Measurements from ENCODE around the gene NEUROG1. TPM values are rescaled to one million over a fixed set of nuclear protein-coding genes. Genes with fewer than 3 reads are reported as not detected.

Gene NEUROG1
- total RNA-seq, 1 experiment from 2014 or later = not detected

GRCh38 chr5:135521964-135522363 is 13.8 kb downstream of the NEUROG1 start:
- Histone ChIP-seq H3K4me1 (ENCODE audit: low read length) (no peaks in the 10 kb centered on the region), H3K36me3 (ENCODE audit: insufficient read depth, low read length) (no peaks in the 10 kb centered on the region), H3K9me3 (ENCODE audit: low read length) (no peaks in the 10 kb centered on the region), H3K9me2 (replicated peaks; ENCODE audit: insufficient read depth, low read length) (no peaks in the 10 kb centered on the region), H3K4me3 (ENCODE audit: low read length) (no peak overlapping the region), H3K79me2 (ENCODE audit: low read length) (no peaks in the 10 kb centered on the region), H3K4me2 (ENCODE audit: low read depth, low read length, poor library complexity, severe bottlenecking) (no peak overlapping the region), H2AFZ (ENCODE audit: low read length) (no peak overlapping the region), H3K27me3 (ENCODE audit: low read length) (peaks cover 3% of the 10 kb centered on the region; the same call in 1 of the 2 replicates), H3K9ac (ENCODE audit: low read length) (no peak overlapping the region), H3K27ac (ENCODE audit: low read length) (no peak overlapping the region), H4K20me1 (ENCODE audit: insufficient read depth, low read depth, low read length) (no peaks in the 10 kb centered on the region)
- no peak for DNase-seq

GRCh38 chr5:135517631-135518030 is 18.1 kb downstream of the NEUROG1 start:
- H3K9ac ChIP-seq (ENCODE audit: low read length) = no peak overlapping the region
- H2AFZ ChIP-seq (ENCODE audit: low read length) = no peak overlapping the region
- H3K4me1 ChIP-seq (ENCODE audit: low read length) = no peaks in the 10 kb centered on the region
- H3K9me3 ChIP-seq (ENCODE audit: low read length) = no peaks in the 10 kb centered on the region
- no peaks in the 10 kb centered on the region for H4K20me1 ChIP-seq (ENCODE audit: insufficient read depth, low read depth, low read length)
- H3K4me3 ChIP-seq (ENCODE audit: low read length) = no peak overlapping the region
- H3K27ac ChIP-seq (ENCODE audit: low read length) = no peak overlapping the region
- no peaks in the 10 kb centered on the region for H3K9me2 ChIP-seq (replicated peaks; ENCODE audit: insufficient read depth, low read length)
- DNase-seq = no peak
- H3K27me3 ChIP-seq (ENCODE audit: low read length) = no peaks in the 10 kb centered on the region; the same call in 1 of the 2 replicates
- H3K36me3 ChIP-seq (ENCODE audit: insufficient read depth, low read length) = no peaks in the 10 kb centered on the region
- H3K4me2 ChIP-seq (ENCODE audit: low read depth, low read length, poor library complexity, severe bottlenecking) = no peak overlapping the region
- H3K79me2 ChIP-seq (ENCODE audit: low read length) = no peaks in the 10 kb centered on the region

DNA sequence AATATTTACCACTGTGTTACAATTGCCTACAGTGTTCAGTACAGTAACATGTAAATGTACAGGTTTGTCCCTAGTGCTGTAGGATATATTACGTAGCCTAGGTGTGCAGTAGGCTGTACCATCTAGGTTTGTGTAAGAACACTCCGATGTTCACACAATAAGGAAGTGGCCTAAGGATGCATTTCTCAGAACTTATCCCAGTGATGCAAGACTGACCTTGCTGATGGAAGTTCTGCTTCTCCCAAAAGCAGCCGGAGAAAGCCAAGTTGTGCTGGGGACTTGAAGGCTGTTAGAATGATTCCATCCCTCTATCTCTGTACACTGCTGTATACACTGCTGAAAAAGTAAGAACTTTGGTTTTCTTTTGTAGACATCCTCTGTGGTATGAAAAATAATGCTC is 21.6 kb downstream of the NEUROG1 start:
- no peak overlapping the region for H3K27ac ChIP-seq (ENCODE audit: low read length)
- no peaks in the 10 kb centered on the region for H3K36me3 ChIP-seq (ENCODE audit: insufficient read depth, low read length)
- no peaks in the 10 kb centered on the region for H3K27me3 ChIP-seq (ENCODE audit: low read length)
- H3K4me2 ChIP-seq (ENCODE audit: low read depth, low read length, poor library complexity, severe bottlenecking) = no peak overlapping the region
- H3K4me1 ChIP-seq (ENCODE audit: low read length) = no peaks in the 10 kb centered on the region
- no peaks in the 10 kb centered on the region for H3K9me2 ChIP-seq (replicated peaks; ENCODE audit: insufficient read depth, low read length)
- H2AFZ ChIP-seq (ENCODE audit: low read length) = no peak overlapping the region
- no peaks in the 10 kb centered on the region for H4K20me1 ChIP-seq (ENCODE audit: insufficient read depth, low read depth, low read length)
- no peak for DNase-seq
- H3K79me2 ChIP-seq (ENCODE audit: low read length) = no peaks in the 10 kb centered on the region
- H3K9me3 ChIP-seq (ENCODE audit: low read length) = no peaks in the 10 kb centered on the region
- H3K4me3 ChIP-seq (ENCODE audit: low read length) = no peak overlapping the region
- H3K9ac ChIP-seq (ENCODE audit: low read length) = no peak overlapping the region

DNA sequence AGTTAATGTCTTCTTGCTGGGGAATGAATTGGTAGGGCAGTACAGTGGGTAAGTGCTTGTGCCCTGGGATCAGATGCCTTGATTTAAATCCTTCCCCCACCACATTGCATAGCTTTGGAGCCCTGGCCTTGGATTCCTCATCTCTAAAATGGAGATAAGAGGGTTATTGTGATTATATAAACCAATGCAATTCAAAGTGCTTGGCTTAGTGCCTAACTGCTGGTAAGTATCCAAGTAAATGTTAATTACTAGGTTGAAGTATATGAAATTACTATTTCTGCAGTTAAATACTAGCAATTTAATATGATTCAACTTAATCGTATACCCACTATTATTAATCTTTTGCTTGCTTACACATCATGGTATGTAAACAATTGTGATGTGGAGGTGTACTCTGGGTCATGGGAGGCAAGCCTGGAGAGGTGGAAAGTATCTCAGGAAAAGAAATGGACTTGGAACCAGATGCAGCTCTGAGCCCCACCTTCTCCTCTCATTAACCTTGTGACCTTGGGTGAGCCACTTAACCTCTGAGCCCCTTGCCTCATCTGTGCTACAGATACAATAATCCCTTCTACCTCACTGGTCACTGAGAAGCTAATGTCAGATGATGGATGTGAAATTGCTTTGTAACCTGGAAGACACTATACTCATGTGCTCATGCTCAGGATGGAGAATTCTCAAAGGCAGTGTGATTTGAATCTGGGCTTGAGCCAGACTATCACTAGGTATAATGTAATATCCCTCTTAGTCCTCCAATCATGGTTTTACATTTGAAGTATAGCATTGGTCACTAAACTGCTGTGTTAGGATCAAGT is 23.8 kb downstream of the NEUROG1 start:
- H4K20me1 ChIP-seq (ENCODE audit: insufficient read depth, low read depth, low read length) = no peaks in the 10 kb centered on the region
- H3K27me3 ChIP-seq (ENCODE audit: low read length) = no peaks in the 10 kb centered on the region
- H2AFZ ChIP-seq (ENCODE audit: low read length) = no peak overlapping the region
- H3K4me2 ChIP-seq (ENCODE audit: low read depth, low read length, poor library complexity, severe bottlenecking) = no peak overlapping the region
- H3K9ac ChIP-seq (ENCODE audit: low read length) = no peak overlapping the region
- H3K9me3 ChIP-seq (ENCODE audit: low read length) = no peaks in the 10 kb centered on the region
- H3K79me2 ChIP-seq (ENCODE audit: low read length) = no peaks in the 10 kb centered on the region
- H3K4me1 ChIP-seq (ENCODE audit: low read length) = no peaks in the 10 kb centered on the region
- H3K27ac ChIP-seq (ENCODE audit: low read length) = no peak overlapping the region
- no peak for DNase-seq
- no peak overlapping the region for H3K4me3 ChIP-seq (ENCODE audit: low read length)
- H3K9me2 ChIP-seq (replicated peaks; ENCODE audit: insufficient read depth, low read length) = no peaks in the 10 kb centered on the region
- no peaks in the 10 kb centered on the region for H3K36me3 ChIP-seq (ENCODE audit: insufficient read depth, low read length)

DNA sequence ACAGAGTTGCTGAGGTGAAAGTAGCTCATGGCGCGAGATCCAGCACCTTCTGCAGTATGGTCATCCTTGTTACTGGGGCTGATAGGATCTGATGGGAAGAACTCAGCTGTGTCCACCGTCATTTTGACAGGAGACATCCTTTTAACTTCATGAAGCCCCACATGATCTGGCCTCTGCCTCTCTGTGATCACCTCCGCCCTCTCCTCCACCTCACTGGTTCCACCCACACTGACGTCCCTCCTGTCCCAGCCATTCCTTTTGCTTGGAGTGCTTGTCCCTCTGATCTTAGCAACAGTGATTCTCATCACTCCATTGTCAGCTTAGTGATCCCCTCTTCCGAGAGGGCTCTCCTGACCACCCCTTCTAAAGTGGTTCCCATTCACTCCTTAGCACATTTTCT is 25.8 kb downstream of the NEUROG1 start:
- H3K36me3 ChIP-seq (ENCODE audit: insufficient read depth, low read length) = no peaks in the 10 kb centered on the region
- no peak overlapping the region for H3K4me2 ChIP-seq (ENCODE audit: low read depth, low read length, poor library complexity, severe bottlenecking)
- no peaks in the 10 kb centered on the region for H3K9me3 ChIP-seq (ENCODE audit: low read length)
- H3K4me3 ChIP-seq (ENCODE audit: low read length) = no peak overlapping the region
- no peaks in the 10 kb centered on the region for H3K27me3 ChIP-seq (ENCODE audit: low read length)
- H3K9ac ChIP-seq (ENCODE audit: low read length) = no peak overlapping the region
- H3K27ac ChIP-seq (ENCODE audit: low read length) = no peak overlapping the region
- H4K20me1 ChIP-seq (ENCODE audit: insufficient read depth, low read depth, low read length) = no peaks in the 10 kb centered on the region
- no peak overlapping the region for H2AFZ ChIP-seq (ENCODE audit: low read length)
- no peaks in the 10 kb centered on the region for H3K79me2 ChIP-seq (ENCODE audit: low read length)
- DNase-seq = no peak
- no peaks in the 10 kb centered on the region for H3K9me2 ChIP-seq (replicated peaks; ENCODE audit: insufficient read depth, low read length)
- no peaks in the 10 kb centered on the region for H3K4me1 ChIP-seq (ENCODE audit: low read length)

GRCh38 chr5:135508496-135509005 is 27.2 kb downstream of the NEUROG1 start:
- Histone ChIP-seq H3K4me2 (ENCODE audit: low read depth, low read length, poor library complexity, severe bottlenecking) (no peak overlapping the region), H3K36me3 (ENCODE audit: insufficient read depth, low read length) (no peaks in the 10 kb centered on the region), H3K4me1 (ENCODE audit: low read length) (no peaks in the 10 kb centered on the region), H3K9me3 (ENCODE audit: low read length) (no peaks in the 10 kb centered on the region), H3K9me2 (replicated peaks; ENCODE audit: insufficient read depth, low read length) (no peaks in the 10 kb centered on the region), H3K9ac (ENCODE audit: low read length) (no peak overlapping the region), H4K20me1 (ENCODE audit: insufficient read depth, low read depth, low read length) (no peaks in the 10 kb centered on the region), H3K27me3 (ENCODE audit: low read length) (no peaks in the 10 kb centered on the region), H3K79me2 (ENCODE audit: low read length) (no peaks in the 10 kb centered on the region), H2AFZ (ENCODE audit: low read length) (no peak overlapping the region), H3K27ac (ENCODE audit: low read length) (no peak overlapping the region), H3K4me3 (ENCODE audit: low read length) (no peak overlapping the region)
- DNase-seq = no peak

DNA sequence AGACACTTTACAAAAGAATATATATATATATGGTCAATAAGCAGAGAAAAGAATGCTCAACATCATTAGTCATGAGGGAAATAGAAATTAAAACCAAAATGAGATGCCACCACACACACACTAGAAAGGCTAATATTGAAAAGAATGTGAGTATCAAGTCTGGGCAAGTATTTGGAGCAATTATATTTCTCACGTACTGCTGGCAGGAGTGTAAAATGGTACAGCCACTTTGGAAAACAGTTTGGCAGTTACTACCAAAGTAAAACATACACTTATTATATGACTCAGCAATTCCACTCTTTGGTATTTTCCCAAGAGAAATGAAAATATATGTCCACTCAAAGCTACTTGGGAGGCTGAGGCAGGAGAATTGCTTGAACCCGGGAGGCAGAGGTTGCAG is 29.8 kb downstream of the NEUROG1 start:
- H4K20me1 ChIP-seq (ENCODE audit: insufficient read depth, low read depth, low read length) = no peaks in the 10 kb centered on the region
- H3K4me1 ChIP-seq (ENCODE audit: low read length) = no peaks in the 10 kb centered on the region
- H3K4me3 ChIP-seq (ENCODE audit: low read length) = no peak overlapping the region
- H3K27me3 ChIP-seq (ENCODE audit: low read length) = no peaks in the 10 kb centered on the region
- no peaks in the 10 kb centered on the region for H3K36me3 ChIP-seq (ENCODE audit: insufficient read depth, low read length)
- no peak overlapping the region for H3K27ac ChIP-seq (ENCODE audit: low read length)
- no peaks in the 10 kb centered on the region for H3K79me2 ChIP-seq (ENCODE audit: low read length)
- H3K9ac ChIP-seq (ENCODE audit: low read length) = no peak overlapping the region
- H3K4me2 ChIP-seq (ENCODE audit: low read depth, low read length, poor library complexity, severe bottlenecking) = no peak overlapping the region
- no peaks in the 10 kb centered on the region for H3K9me3 ChIP-seq (ENCODE audit: low read length)
- DNase-seq = no peak
- H2AFZ ChIP-seq (ENCODE audit: low read length) = no peak overlapping the region
- no peaks in the 10 kb centered on the region for H3K9me2 ChIP-seq (replicated peaks; ENCODE audit: insufficient read depth, low read length)

DNA sequence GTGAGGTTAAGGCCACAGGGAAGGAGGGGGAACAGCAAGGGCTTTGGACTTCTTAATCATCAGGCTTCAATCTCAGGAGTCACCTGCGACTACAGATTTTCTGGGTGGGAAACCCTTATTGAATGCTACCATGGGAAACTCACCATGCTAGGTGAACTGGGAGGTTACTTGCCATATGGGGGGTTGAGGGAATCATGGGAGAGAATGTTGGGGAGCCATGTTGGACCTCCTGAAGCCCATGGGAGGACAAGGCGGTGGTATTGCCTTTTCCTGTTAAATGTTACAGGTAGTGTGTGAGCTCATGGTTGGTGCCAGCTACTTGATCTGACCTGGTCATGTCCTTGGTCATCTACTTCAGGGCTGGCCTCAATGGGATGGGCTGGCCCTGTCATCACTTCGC is 31.4 kb downstream of the NEUROG1 start:
- Histone ChIP-seq H3K36me3 (ENCODE audit: insufficient read depth, low read length) (no peaks in the 10 kb centered on the region), H3K4me1 (ENCODE audit: low read length) (no peaks in the 10 kb centered on the region), H3K4me2 (ENCODE audit: low read depth, low read length, poor library complexity, severe bottlenecking) (no peak overlapping the region), H3K9me3 (ENCODE audit: low read length) (no peaks in the 10 kb centered on the region), H3K27ac (ENCODE audit: low read length) (no peak overlapping the region), H2AFZ (ENCODE audit: low read length) (no peak overlapping the region), H3K9ac (ENCODE audit: low read length) (no peak overlapping the region), H4K20me1 (ENCODE audit: insufficient read depth, low read depth, low read length) (no peaks in the 10 kb centered on the region), H3K9me2 (replicated peaks; ENCODE audit: insufficient read depth, low read length) (no peaks in the 10 kb centered on the region), H3K4me3 (ENCODE audit: low read length) (no peak overlapping the region), H3K79me2 (ENCODE audit: low read length) (no peaks in the 10 kb centered on the region), H3K27me3 (ENCODE audit: low read length) (0 out of 2 replicates have a peak, but pooled peaks cover 2% of the 10 kb centered on the region)
- DNase-seq = no peak
